Tibial artery (tissue), 4 donors: ENCODE measurements around the gene SWSAP1.

Experiments used
- DNase-seq, 2 donors: peaks; one replicate each; pipeline ENCODE4 v3.0.0-alpha.2; 2019
- H3K27ac ChIP-seq, 2 donors: fragments of 200-600 bp; sonication (generic) in 1 of 2; 1 replicate in 1 of 2; 2 replicates in 1 of 2; pipeline ENCODE4 v1.5.1; 2018 to 2019; ENCODE audit warnings: mild to moderate bottlenecking in 1 of 2
- H3K27me3 ChIP-seq, 2 donors: fragments of 200-600 bp; sonication (generic) in 1 of 2; one replicate each; pipeline versions ENCODE4 v1.5.1 to v1.6.0; 2016 to 2019
- H3K36me3 ChIP-seq, 3 donors: fragments of 200-600 bp; sonication (generic) in 2 of 3; one replicate each; pipeline ENCODE4 v1.5.1; 2016 to 2019; ENCODE audit warnings: mild to moderate bottlenecking in 2 of 3
- H3K4me1 ChIP-seq, 4 donors: fragments of 200-600 bp; sonication (generic) in 2 of 4; 1 replicate in 3 of 4; 2 replicates in 1 of 4; pipeline ENCODE4 v1.5.1; 2016 to 2019
- H3K4me3 ChIP-seq, 2 donors: fragments of 200-600 bp; sonication (generic) in 1 of 2; 1 replicate in 1 of 2; 2 replicates in 1 of 2; pipeline ENCODE4 v1.5.1; 2018 to 2019; ENCODE audit warnings: mild to moderate bottlenecking in 2 of 2
- H3K9me3 ChIP-seq, 3 donors: fragments of 200-600 bp; sonication (generic) in 1 of 3; one replicate each; pipeline ENCODE4 v1.5.1; 2016 to 2019
- CTCF ChIP-seq, 2 experiments: fragments of 200-600 bp in 1 of 2; fragments of 450-650 bp in 1 of 2; IDR thresholded peaks; one replicate each; pipeline ENCODE4 v1.5.1; 2017 to 2019; ENCODE audit warnings: antibody characterized with exemption in 2 of 2, mild to moderate bottlenecking in 1 of 2, moderate library complexity in 1 of 2
- intact Hi-C: fragments of 100-400 bp; cut with DNase I; formaldehyde crosslinking; loops from one replicate; pipeline ENCODE4 v1.15.0; 2023; ENCODE audit warnings: low total_unique reads

Gene SWSAP1

GRCh38 chr19:11373166-11373884 is 1.1 kb upstream of the SWSAP1 start:
- no peak overlapping the region for H3K4me3 ChIP-seq
- intact Hi-C loops, result loop anchor here (10.0 kb wide), 2 partner anchors 71 to 79 kb away; partner anchors contain the start of gene TSPAN16
- TF ChIP-seq CTCF (IDR thresholded peaks at IDR 0.05), result no peak
- H3K4me1 ChIP-seq, result peaks cover 0 to 36% (median 31%) of the 10 kb centered on the region in 4 donors
- H3K27me3 ChIP-seq, result no peaks in the 10 kb centered on the region
- no peaks in the 10 kb centered on the region for H3K9me3 ChIP-seq
- no peak overlapping the region for H3K27ac ChIP-seq
- peaks cover 0 to 5% (median 0%) of the 10 kb centered on the region in 3 donors for H3K36me3 ChIP-seq
- DNase-seq, result no peak

- H3K27ac ChIP-seq, result peak overlapping the region; percentile 90 to 94
These were observed 507 bp upstream of the SWSAP1 start for GRCh38 chr19:11373885-11374432.

GRCh38 chr19:11375143-11375948 is 880 bp downstream of the SWSAP1 start:
- Histone ChIP-seq H3K27me3 (no peaks in the 10 kb centered on the region), H3K9me3 (no peaks in the 10 kb centered on the region), H3K4me1 (peaks cover 0 to 54% (median 44%) of the 10 kb centered on the region in 4 donors), H3K27ac (peak overlapping the region; percentile 90 to 94), H3K4me3 (peak overlapping the region; percentile 62 to 63), H3K36me3 (peaks cover 0 to 7% (median 0%) of the 10 kb centered on the region in 3 donors)
- TF ChIP-seq CTCF (IDR thresholded peaks at IDR 0.05), result no peak
- peak; percentile 49 to 80 for DNase-seq
- intact Hi-C loops, result loop anchor here (10.0 kb wide), 2 partner anchors 69 to 81 kb away; partner anchors contain the start of gene TSPAN16

More at GRCh38 chr19:11373885-11374432, 507 bp upstream of the SWSAP1 start:
- Histone ChIP-seq H3K27me3 (no peaks in the 10 kb centered on the region), H3K36me3 (peaks cover 0 to 7% (median 0%) of the 10 kb centered on the region in 3 donors), H3K4me1 (peaks cover 0 to 42% (median 37%) of the 10 kb centered on the region in 4 donors), H3K9me3 (no peaks in the 10 kb centered on the region), H3K4me3 (peak overlapping the region; percentile 62 to 63)
- DNase-seq, result no peak
- no peak for TF ChIP-seq CTCF (IDR thresholded peaks at IDR 0.05)
- intact Hi-C loops, result loop anchor here (10.0 kb wide), 2 partner anchors 71 to 79 kb away; partner anchors contain the start of gene TSPAN16

GRCh38 chr19:11377237-11377636 is 2.8 kb downstream of the SWSAP1 start:
- no peak overlapping the region for H3K4me3 ChIP-seq
- peaks cover 0 to 68% (median 58%) of the 10 kb centered on the region in 4 donors for H3K4me1 ChIP-seq
- intact Hi-C loops, result loop anchor here (10.0 kb wide), 2 partner anchors 68 to 82 kb away; partner anchors contain the start of gene TSPAN16
- H3K36me3 ChIP-seq, result peaks cover 0 to 7% (median 0%) of the 10 kb centered on the region in 3 donors
- DNase-seq, result peak in 1 of 2 donors; percentile 63
- H3K9me3 ChIP-seq, result no peaks in the 10 kb centered on the region
- peak overlapping the region; percentile 59 to 94 for H3K27ac ChIP-seq
- peaks cover 0 to 7% of the 10 kb centered on the region in 2 donors for H3K27me3 ChIP-seq
- TF ChIP-seq CTCF (IDR thresholded peaks at IDR 0.05), result no peak

GRCh38 chr19:11377756-11378155 is 3.3 kb downstream of the SWSAP1 start:
- DNase-seq, result no peak
- peaks cover 0 to 13% of the 10 kb centered on the region in 2 donors for H3K27me3 ChIP-seq
- TF ChIP-seq CTCF (IDR thresholded peaks at IDR 0.05), result no peak
- H3K36me3 ChIP-seq, result peaks cover 0 to 7% (median 0%) of the 10 kb centered on the region in 3 donors
- H3K27ac ChIP-seq, result peak overlapping the region; percentile 59 to 94
- intact Hi-C loops, result loop anchor here (10.0 kb wide), 2 partner anchors 67 to 83 kb away; partner anchors contain the start of gene TSPAN16
- H3K4me1 ChIP-seq, result peaks cover 0 to 71% (median 60%) of the 10 kb centered on the region in 4 donors
- no peaks in the 10 kb centered on the region for H3K9me3 ChIP-seq
- no peak overlapping the region for H3K4me3 ChIP-seq
